Left ventricle myocardium superior (tissue), 1 donor: Measurements from ENCODE around the gene TMEM131L. TPM values are rescaled to one million over a fixed set of nuclear protein-coding genes. Genes with fewer than 3 reads are reported as not detected.

Experiments used
- ATAC-seq: fragments of 200-7000 bp; cut with Tn5 transposase; one replicate; pipeline ENCODE4 v1.9.1; 2020; ENCODE audit warnings: mild to moderate bottlenecking, moderate library complexity
- DNase-seq: peaks from one replicate; pipeline ENCODE4 v3.0.0-alpha.2; 2020
- intact Hi-C: fragments of 100-400 bp; cut with micrococcal nuclease; formaldehyde crosslinking; loops from one replicate; pipeline ENCODE4 v1.11.0; 2022
- total RNA-seq: library from RNA; stranded (reverse); fragmentation: NEBNext Ultra II Directional; extraction: Animal tissue kit (Norgen Biotek cat#: 25700); gene quantifications from one replicate; pipeline ENCODE4 v1.2.1, GENCODE V29; 2021
- donor health status: DM: no; HTN: yes; CAD: no; lungs with severe emphysema.

TMEM131L gene
- total RNA-seq, 1 donor from 2014 or later: 16.8 TPM

DNA sequence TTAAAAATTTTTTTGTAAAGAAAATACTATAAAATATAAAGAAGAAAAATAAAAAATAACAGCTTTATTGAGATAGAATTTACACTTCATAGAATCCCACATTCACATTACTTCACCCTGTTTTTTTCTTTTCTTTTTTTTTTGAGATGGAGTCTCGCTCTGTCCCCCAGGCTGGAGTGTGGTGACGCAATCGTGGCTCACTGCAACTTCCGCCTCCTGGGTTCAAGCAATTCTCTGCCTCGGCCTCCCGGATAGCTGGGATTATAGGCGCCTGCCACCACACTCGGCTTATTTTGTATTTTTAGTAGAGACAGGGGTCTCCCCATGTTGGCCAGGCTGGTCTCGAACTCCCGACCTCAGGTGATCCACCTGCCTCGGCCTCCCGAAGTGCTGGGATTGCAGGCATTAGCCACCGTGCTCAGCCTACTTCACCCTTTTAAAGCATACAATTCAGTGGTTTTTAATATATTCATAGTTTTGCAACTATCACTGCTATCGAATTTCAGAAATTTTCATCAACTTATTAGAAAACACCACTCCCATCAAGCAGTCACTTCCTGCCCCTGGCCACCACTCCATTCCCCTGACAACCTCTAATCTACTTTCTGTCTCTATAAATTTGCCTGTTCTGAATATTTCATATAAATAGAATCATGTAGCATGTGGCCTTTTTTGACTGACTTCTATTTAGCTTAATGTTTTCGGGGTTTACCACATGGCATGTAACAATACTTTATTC is 48.7 kb downstream of the TMEM131L start:
- intact Hi-C loops: no loop called here
- no peak for ATAC-seq

DNA sequence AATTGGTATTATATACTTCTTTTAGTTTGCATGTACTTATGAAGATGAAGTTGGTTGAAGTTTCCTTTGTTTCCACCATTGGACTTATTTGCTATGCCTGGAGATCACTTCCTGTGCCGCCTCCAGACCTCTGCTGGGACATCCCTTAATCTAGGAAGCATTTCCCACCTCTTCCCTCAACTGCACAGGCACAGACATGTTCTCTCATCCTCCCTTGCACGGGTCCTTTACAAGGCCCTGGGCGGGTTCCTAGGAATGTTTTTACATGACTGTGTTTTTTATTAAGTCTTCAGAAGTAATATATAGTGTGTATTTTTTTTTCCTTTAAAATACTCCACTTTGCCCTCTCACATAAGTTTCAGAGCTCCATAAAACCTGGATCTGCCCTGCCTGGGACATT is 51.0 kb downstream of the TMEM131L start:
- no peak for ATAC-seq
- intact Hi-C loops: no loop called here
- DNase-seq: no peak

More for the DNA sequence above, 48.7 kb downstream of the TMEM131L start:
- no peak for DNase-seq

DNA sequence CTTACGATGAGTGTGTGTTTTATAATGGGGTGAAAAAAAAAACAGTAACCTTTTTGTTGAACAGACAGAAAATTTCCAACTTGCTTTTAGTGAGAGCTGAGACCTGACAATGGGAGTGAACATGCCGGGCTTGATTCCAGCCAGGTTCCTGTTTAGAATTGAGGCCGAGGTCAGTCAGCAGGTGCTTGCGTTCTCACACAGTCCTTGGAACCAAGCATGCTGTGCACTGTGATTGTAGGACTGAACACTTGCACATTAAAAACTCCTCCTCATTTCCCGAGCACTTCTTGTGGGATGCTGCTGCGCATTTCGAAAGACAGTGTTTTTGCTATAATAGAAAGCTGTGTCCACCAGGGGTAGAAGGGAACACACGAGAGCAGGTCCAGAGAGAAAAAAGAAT is 51.8 kb downstream of the TMEM131L start:
- DNase-seq: no peak
- intact Hi-C loops: no loop called here
- peak; percentile 53 for ATAC-seq

GRCh38 chr4:153518637-153519389 is 52.7 kb downstream of the TMEM131L start:
- ATAC-seq (peak; percentile 51), DNase-seq (no peak)

DNA sequence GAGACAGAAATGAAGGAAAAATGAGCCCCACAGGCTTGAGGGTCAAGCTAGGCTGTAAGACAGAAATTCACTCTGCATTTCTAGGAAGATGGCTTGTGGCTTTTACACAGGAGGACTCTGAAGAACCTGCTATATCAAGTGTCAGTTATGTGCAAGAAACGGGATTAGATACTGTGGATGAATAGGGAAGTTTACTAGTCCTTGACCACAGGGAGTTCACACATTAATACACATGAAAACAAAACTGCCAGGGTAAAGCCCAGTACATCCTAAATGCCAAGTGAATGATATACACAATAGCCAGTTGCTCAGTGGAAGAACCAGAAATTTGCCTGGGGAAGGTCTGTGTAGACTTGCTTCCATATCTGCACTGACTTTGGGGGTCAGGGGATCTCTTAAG is 53.5 kb downstream of the TMEM131L start:
- ATAC-seq: no peak
- DNase-seq: no peak
- intact Hi-C loops: no loop called here

More at GRCh38 chr4:153518637-153519389, 52.7 kb downstream of the TMEM131L start:
- intact Hi-C loops: no loop called here

DNA sequence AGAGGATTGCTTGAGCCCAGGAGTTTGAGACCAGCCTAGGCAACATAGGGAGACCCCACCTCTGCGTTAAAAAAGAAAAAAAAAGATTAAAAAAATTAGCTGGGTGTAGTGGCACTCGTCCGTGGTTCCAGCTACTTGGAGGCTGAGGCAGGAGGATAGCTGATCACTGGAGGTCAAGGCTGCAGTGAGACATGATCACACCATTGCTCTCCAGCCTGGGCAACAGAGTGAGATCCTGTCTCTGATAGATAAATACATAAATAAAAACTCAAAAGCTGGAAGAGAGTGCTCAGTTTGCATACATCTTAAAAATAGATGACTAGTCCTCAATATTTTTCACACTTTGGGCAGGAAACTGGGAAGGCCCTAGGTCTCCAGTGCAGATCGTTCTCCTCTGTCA is 54.1 kb downstream of the TMEM131L start:
- intact Hi-C loops: no loop called here
- ATAC-seq (no peak), DNase-seq (no peak)

- ATAC-seq (no peak), DNase-seq (no peak)
- intact Hi-C loops: no loop called here
Observed at GRCh38 chr4:153520801-153521329, 54.7 kb downstream of the TMEM131L start.

DNA sequence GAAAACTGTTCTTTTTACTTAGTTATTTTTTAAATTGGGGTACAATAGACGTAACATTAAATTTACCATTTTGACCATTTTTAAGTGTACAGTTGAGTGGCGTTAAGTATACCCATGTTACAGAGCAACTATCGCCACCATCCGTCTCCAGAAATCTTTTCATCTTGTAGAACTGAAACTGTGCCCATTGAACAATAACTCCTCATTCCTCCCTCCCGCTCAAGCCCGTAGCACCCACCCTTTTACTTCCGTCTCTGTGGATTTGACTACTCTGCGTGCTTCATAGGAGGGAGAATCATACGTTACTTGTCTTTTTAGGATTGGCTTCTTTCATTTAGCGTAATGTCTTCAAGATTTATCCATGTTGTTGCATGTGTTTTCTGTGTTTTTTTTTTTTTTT is 55.3 kb downstream of the TMEM131L start:
- intact Hi-C loops: no loop called here
- ATAC-seq (no peak), DNase-seq (no peak)

GRCh38 chr4:153521999-153522801 is 56.0 kb downstream of the TMEM131L start:
- no peak for DNase-seq
- intact Hi-C loops: no loop called here
- no peak for ATAC-seq

- DNase-seq (no peak), ATAC-seq (no peak)
- intact Hi-C loops: no loop called here
Observed at GRCh38 chr4:153522802-153523094, 56.6 kb downstream of the TMEM131L start.

GRCh38 chr4:153523164-153523796 is 57.1 kb downstream of the TMEM131L start:
- intact Hi-C loops: no loop called here
- ATAC-seq (no peak), DNase-seq (no peak)

DNA sequence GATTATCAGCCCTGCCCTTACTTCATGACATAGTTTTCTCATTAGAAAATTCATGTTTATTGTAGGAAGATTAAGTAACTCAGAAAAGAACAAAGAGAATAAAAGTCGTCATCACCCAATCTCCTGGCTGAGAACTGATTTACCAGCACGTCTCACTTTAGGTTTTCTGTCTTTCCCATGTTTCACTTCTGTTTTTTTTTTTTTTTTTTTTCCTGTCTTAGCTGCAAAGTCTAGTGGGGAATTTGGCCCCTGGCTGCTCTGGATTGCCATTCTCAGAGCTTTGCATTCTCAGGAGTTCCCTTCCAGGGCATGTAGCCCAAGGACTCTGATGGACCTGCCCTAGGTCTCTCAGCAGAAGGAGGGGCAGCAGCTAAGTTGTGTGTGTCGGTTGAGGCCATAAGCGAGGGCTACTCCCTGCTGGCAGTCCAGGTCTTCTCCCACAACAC is 57.8 kb downstream of the TMEM131L start:
- ATAC-seq: peak; percentile 63
- DNase-seq: no peak
- intact Hi-C loops: no loop called here

- intact Hi-C loops: no loop called here
- DNase-seq (no peak), ATAC-seq (no peak)
Observed at GRCh38 chr4:153524682-153525081, 58.5 kb downstream of the TMEM131L start.

DNA sequence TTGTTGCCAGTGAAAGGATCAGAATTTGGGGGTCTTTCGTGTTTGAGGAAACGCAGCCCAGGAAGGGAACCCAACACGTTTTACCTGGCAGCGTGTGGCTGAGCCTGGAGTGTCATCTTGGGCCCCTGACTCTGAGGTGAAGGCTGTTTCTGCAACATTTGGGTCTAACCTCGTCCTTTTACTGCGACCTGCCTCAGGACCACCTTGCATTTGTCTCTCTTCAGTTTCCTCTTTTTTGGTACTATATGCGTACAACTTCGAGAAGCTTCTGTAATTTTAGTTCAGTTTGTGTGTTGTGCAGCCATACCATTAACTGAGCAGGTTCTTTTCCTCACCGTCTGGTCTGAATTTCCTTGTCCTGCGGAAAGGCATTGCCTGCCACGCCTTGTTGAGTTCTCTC is 61.5 kb downstream of the TMEM131L start:
- ATAC-seq (no peak), DNase-seq (no peak)
- intact Hi-C loops: no loop called here

- no peak for DNase-seq
- intact Hi-C loops: no loop called here
- ATAC-seq: no peak
Observed at GRCh38 chr4:153528705-153529485, 62.7 kb downstream of the TMEM131L start.

DNA sequence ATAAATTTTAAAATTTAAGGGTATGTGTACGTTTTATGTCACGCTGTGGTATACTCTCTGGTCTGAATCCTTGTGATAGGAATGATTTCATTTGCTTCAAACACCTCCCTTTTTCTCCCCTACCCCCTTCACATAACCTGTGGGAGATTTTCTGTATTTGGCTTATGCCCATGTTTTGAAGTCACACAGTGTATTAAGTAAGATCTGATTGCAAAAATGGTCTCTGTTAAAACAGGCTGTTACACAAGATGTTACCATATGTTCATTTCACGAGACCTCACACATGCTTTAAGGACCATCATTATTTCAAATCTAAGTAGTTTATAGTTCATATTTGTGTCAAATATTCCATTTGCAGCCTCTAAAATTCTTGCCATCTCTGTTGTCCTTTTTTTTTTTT is 63.5 kb downstream of the TMEM131L start:
- ATAC-seq (peak; percentile 38), DNase-seq (no peak)
- intact Hi-C loops: no loop called here

DNA sequence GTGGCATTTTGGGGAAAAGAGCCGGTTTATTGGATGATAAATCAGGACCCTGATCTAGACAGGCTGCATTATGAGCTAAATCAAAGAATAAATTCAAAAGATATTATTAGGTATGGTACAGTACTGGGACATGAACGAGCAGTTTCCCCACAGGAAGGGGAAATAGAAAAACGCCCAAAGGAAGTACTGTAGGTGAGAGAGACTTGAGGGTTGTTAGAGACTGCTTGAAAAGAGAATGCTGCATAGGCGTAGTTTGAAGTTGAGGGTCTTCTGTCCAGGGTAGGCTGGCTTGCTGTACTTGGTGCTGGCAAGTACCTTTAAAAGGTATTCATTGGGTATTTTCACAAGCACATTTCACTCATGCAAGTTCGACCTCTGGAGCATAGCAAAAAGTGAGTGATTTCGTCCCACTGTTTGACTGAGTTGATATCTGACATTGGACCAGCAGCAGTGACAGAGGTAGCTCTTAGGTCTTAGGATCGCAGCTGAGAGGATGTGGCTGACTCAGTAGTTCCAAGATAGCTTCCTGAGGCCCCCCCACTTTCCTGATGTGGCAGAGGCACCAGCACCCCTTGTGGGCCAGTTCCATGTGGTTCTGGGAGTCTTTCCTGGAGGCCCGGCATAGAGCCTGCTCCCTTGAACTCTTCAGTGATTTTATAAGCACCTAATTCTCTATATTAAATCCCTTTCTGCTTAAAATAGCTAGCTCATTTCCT is 64.3 kb downstream of the TMEM131L start:
- no peak for DNase-seq
- peak; percentile 33 for ATAC-seq
- intact Hi-C loops: no loop called here

- intact Hi-C loops: no loop called here
- ATAC-seq: peak; percentile 15
- no peak for DNase-seq
Observed at GRCh38 chr4:153531000-153531358, 64.8 kb downstream of the TMEM131L start.
